CD4-positive, alpha-beta memory T cell (primary cell): ENCODE data around the gene USH1C. TPM values are rescaled to one million over a fixed set of nuclear protein-coding genes. Genes with fewer than 3 reads are reported as not detected.

ENCODE experiments used
- CTCF ChIA-PET: fragments of 350-600 bp; sonication (Branson Sonifier 250); formaldehyde crosslinking; loops from one replicate; lab custom pipeline; 2021; ENCODE audit warnings: inconsistent platforms; ENCODE audit not compliant: partially characterized antibody; lab: Charles Lee
- POLR2A ChIA-PET: fragments of 350-600 bp; sonication (Branson Sonifier 250); formaldehyde crosslinking; loops from one replicate; lab custom pipeline; 2021; ENCODE audit not compliant: partially characterized antibody; lab: Charles Lee
- DNase-seq, 5 donors: peaks; one replicate each; pipeline versions ENCODE4 v3.0.0 to v3.0.0-alpha.2; 2020 to 2022; ENCODE audit warnings: mixed read lengths in 1 of 5
- H3K27ac ChIP-seq: one replicate; pipeline ENCODE4 v1.7.0; 2013; ENCODE audit warnings: low read depth, low read length
- H3K27me3 ChIP-seq: 2 replicates; pipeline ENCODE4 v1.7.0; 2013; ENCODE audit warnings: mild to moderate bottlenecking, low read length, moderate library complexity; ENCODE audit not compliant: insufficient read depth
- H3K36me3 ChIP-seq: 2 replicates; pipeline ENCODE4 v1.7.0; 2013; ENCODE audit warnings: mild to moderate bottlenecking, low read length, moderate library complexity; ENCODE audit not compliant: insufficient read depth
- H3K4me1 ChIP-seq: 2 replicates; pipeline ENCODE4 v1.7.0; 2013; ENCODE audit warnings: mild to moderate bottlenecking, low read length, moderate library complexity; ENCODE audit not compliant: insufficient read depth
- H3K4me3 ChIP-seq, 2 donors: one replicate each; pipeline ENCODE4 v1.7.0; 2013; ENCODE audit warnings: low read length in 2 of 2, mild to moderate bottlenecking in 1 of 2
- H3K9me3 ChIP-seq, 2 donors: one replicate each; pipeline ENCODE4 v1.7.0; 2013; ENCODE audit warnings: low read length in 2 of 2, control low read depth in 1 of 2; ENCODE audit not compliant: control insufficient read depth in 1 of 2
- H3K27ac Mint-ChIP-seq, 7 donors: one replicate each; pipeline ENCODE4 v1.8.0; 2020 to 2021; ENCODE audit warnings: mixed read lengths in 7 of 7, mild to moderate bottlenecking in 6 of 7, inconsistent platforms in 3 of 7, moderate library complexity in 3 of 7
- H3K27me3 Mint-ChIP-seq, 2 donors: one replicate each; pipeline ENCODE4 v1.8.0; 2020 to 2021; ENCODE audit warnings: mixed read lengths in 2 of 2
- H3K36me3 Mint-ChIP-seq, 2 donors: one replicate each; pipeline ENCODE4 v1.8.0; 2020 to 2021; ENCODE audit warnings: mixed read lengths in 2 of 2, inconsistent platforms in 1 of 2, mild to moderate bottlenecking in 1 of 2
- H3K4me1 Mint-ChIP-seq, 4 donors: one replicate each; pipeline ENCODE4 v1.8.0; 2020 to 2021; ENCODE audit warnings: mixed read lengths in 4 of 4, mild to moderate bottlenecking in 1 of 4
- H3K4me3 Mint-ChIP-seq, 8 donors: one replicate each; pipeline ENCODE4 v1.8.0; 2020 to 2021; ENCODE audit warnings: mixed read lengths in 8 of 8, mild to moderate bottlenecking in 7 of 8, moderate library complexity in 6 of 8, inconsistent platforms in 3 of 8
- H3K9me3 Mint-ChIP-seq, 8 donors: one replicate each; pipeline ENCODE4 v1.8.0; 2020 to 2021; ENCODE audit warnings: mixed read lengths in 8 of 8, mild to moderate bottlenecking in 5 of 8, inconsistent platforms in 3 of 8, moderate library complexity in 1 of 8
- intact Hi-C: fragments of 100-400 bp; cut with micrococcal nuclease; formaldehyde crosslinking; loops from one replicate; pipeline ENCODE4 v1.15.1; 2023
- polyA plus RNA-seq, 2 donors: library from polyadenylated mRNA; unstranded; fragments of 300-500 nt; fragmentation: Illumina TruSeq; gene quantifications; one replicate each; pipeline ENCODE4 v1.2.3, GENCODE V29; 2021
- total RNA-seq, 2 experiments: library from RNA; stranded (reverse); gene quantifications; one replicate each; pipeline ENCODE4 v1.2.3, GENCODE V29; 2021

Gene USH1C
- total and polyA plus RNA-seq, 4 experiments from 2014 or later, result not detected

DNA sequence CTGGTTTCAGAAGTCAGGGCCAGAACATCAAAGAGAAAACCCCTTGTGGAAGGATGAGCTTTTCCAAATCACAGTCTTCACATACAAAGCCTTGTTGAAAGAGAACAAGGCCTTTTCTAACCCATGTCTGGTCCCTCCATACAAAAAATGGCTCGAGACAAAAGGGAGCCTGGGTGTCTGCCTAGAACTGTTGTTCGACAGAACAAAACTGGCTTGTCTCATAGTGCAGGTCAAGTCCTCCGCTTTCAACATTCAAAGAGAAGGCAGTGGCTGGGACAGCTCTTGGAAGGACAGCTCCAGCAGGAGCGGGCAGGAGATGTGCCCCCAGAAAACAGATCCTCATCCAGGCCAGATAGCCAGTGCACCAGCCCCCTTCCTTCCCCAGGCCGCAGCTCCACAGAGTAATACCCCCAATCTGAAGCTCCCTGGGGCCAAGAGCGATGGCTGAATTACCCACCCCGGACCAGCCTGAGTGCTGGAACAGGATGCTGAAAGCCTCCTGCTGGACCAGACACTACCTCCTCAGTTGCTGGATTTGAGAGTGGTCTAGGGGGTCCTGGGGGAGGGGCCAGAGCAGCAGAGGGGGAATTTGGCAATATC is 27.6 kb downstream of the USH1C start:
- H3K27me3 Mint-ChIP-seq, result peaks cover 3 to 5% of the 10 kb centered on the region in 2 donors
- Histone ChIP-seq H3K4me1 (no peaks in the 10 kb centered on the region), H3K27me3 (no peaks in the 10 kb centered on the region), H3K4me3 (no peak overlapping the region), H3K36me3 (no peaks in the 10 kb centered on the region), H3K27ac (no peak overlapping the region), H3K9me3 (no peaks in the 10 kb centered on the region)
- ChIA-PET CTCF (no interaction called here), POLR2A (no interaction called here)
- no peak overlapping the region for H3K4me3 Mint-ChIP-seq
- intact Hi-C loops, result no loop called here
- DNase-seq, result no peak
- H3K4me1 Mint-ChIP-seq, result no peaks in the 10 kb centered on the region
- H3K27ac Mint-ChIP-seq, result no peak overlapping the region
- no peaks in the 10 kb centered on the region for H3K9me3 Mint-ChIP-seq
- no peaks in the 10 kb centered on the region for H3K36me3 Mint-ChIP-seq

DNA sequence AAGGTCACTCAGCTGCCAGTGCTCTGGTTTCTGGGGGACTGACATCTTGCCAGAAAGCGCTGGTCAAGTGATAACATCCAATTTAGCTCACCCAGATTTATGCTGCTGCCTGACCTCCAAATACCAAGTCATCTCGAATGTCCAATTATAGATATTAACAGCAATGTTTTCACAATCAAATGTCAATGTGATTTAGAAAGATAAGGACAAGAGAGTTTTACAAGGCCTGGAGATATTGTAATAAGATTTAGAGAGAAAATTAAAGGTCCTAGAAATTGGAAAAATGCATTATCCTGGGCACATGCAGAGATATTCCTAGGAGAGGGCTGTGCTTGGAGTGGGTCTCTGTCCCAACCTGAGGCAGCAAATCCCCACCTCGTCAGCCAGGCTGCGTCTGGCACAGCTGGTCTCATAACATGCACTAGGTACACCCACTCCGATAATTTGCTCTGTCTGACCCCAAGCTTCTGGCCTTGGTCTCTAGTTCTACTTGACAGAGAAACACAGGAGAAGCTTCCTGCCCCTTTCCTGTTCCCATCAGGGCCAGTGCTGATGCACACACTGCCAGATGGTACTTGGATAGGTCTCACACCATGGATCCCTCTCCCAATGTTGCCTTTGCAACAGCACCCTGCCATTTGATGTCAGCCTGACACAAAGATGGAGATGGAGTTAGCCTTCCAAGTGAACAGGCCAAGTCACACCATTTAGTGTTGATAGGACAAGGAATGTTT is 28.6 kb downstream of the USH1C start:
- H3K4me1 ChIP-seq, result no peaks in the 10 kb centered on the region
- no peaks in the 10 kb centered on the region for H3K36me3 ChIP-seq
- H3K27ac ChIP-seq, result no peak overlapping the region
- H3K4me3 ChIP-seq, result no peak overlapping the region
- no peak for DNase-seq
- H3K4me1 Mint-ChIP-seq, result no peaks in the 10 kb centered on the region
- no peaks in the 10 kb centered on the region for H3K9me3 Mint-ChIP-seq
- POLR2A ChIA-PET, result no interaction called here
- intact Hi-C loops, result no loop called here
- H3K4me3 Mint-ChIP-seq, result no peak overlapping the region
- H3K27ac Mint-ChIP-seq, result no peak overlapping the region
- CTCF ChIA-PET, result interaction anchor here (1.3 kb wide), 1 partner anchor 12 kb away, joined by 4 read pairs; no protein-coding TSS in a partner anchor
- peaks cover 3 to 5% of the 10 kb centered on the region in 2 donors for H3K27me3 Mint-ChIP-seq
- H3K9me3 ChIP-seq, result no peaks in the 10 kb centered on the region
- H3K27me3 ChIP-seq, result no peaks in the 10 kb centered on the region
- no peaks in the 10 kb centered on the region for H3K36me3 Mint-ChIP-seq

DNA sequence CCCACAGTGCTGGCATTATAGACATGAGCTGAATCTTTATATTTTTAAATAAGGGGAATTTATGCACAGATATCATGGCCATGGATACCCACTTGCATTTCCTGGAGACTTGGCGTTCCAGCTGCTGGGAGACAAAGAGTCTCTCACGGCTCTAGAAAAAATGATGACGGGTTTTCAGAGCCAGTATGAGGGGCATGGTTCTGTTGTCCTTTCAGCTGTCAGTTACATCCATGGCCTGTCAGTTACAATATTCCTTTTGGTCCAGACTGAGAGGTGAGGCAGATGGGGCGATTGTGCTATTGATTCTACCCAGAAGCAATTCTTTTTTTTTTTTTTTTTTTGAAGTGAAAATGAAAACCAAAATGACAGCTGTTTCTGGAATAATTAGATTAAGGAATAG is 29.7 kb downstream of the USH1C start:
- DNase-seq, result no peak
- no peaks in the 10 kb centered on the region for H3K9me3 ChIP-seq
- no peaks in the 10 kb centered on the region for H3K4me1 Mint-ChIP-seq
- H3K36me3 Mint-ChIP-seq, result no peaks in the 10 kb centered on the region
- H3K27me3 ChIP-seq, result no peaks in the 10 kb centered on the region
- no peaks in the 10 kb centered on the region for H3K9me3 Mint-ChIP-seq
- no peak overlapping the region for H3K4me3 ChIP-seq
- ChIA-PET CTCF (interaction anchor here (1.3 to 1.4 kb wide), 2 partner anchors 9 to 13 kb away, joined by 3 to 4 read pairs; no protein-coding TSS in a partner anchor), POLR2A (no interaction called here)
- peaks cover 5 to 6% of the 10 kb centered on the region in 2 donors for H3K27me3 Mint-ChIP-seq
- no peak overlapping the region for H3K27ac Mint-ChIP-seq
- no peak overlapping the region for H3K27ac ChIP-seq
- H3K4me3 Mint-ChIP-seq, result no peak overlapping the region
- H3K36me3 ChIP-seq, result no peaks in the 10 kb centered on the region
- no peaks in the 10 kb centered on the region for H3K4me1 ChIP-seq
- intact Hi-C loops, result no loop called here

DNA sequence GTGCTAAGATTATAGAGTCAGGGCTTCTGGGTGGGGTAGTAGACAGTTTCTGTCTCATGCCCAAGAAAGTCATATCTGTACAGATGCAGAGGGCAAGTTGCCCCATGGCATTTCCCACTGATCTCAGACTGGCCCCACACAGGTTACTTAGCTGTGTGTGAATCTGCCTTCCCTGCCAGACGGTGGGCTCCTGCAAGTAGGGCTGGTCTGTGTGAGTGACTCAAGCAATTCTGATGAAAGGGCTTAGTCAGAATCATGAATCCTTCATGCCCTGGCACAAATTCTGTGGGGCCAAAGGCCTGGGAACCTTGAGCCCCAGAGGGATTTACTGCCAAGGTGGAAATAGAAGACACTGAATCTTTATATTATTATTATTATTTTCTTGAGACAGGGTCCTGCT is 30.4 kb downstream of the USH1C start:
- Histone ChIP-seq H3K36me3 (no peaks in the 10 kb centered on the region), H3K27me3 (no peaks in the 10 kb centered on the region), H3K4me1 (no peaks in the 10 kb centered on the region), H3K4me3 (no peak overlapping the region), H3K27ac (no peak overlapping the region), H3K9me3 (no peaks in the 10 kb centered on the region)
- Mint-ChIP-seq H3K4me1 (no peaks in the 10 kb centered on the region), H3K4me3 (no peak overlapping the region), H3K36me3 (no peaks in the 10 kb centered on the region), H3K27ac (no peak overlapping the region), H3K27me3 (peaks cover 5 to 10% of the 10 kb centered on the region in 2 donors), H3K9me3 (no peaks in the 10 kb centered on the region)
- DNase-seq, result no peak
- POLR2A ChIA-PET, result no interaction called here
- intact Hi-C loops, result no loop called here
- CTCF ChIA-PET, result interaction anchor here (1.4 to 1.5 kb wide), 3 partner anchors 9 to 10 kb away, joined by 3 to 7 read pairs (median 3); no protein-coding TSS in a partner anchor

DNA sequence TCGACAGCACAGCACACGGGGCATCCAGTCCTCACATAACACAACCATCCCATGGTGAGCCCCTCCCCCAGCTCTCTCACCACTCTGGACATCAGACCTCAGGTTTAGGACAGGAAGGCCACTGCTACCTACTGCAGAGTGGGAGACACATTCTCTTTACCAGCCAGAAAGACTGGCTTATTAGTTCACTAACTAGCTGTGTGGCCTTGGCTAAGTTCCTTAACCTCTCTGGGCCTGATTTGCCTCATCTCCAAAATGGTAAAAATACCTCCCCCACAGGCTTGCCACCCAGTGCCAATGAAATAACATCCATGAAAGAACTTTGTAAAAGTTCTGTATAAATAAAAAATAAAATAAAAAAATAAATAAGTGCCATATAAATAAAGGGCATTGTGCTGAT is 32.1 kb downstream of the USH1C start:
- ChIA-PET CTCF (interaction anchor here (1.5 kb wide), 1 partner anchor 128 kb away, joined by 4 read pairs; no protein-coding TSS in a partner anchor), POLR2A (no interaction called here)
- no peaks in the 10 kb centered on the region for H3K36me3 ChIP-seq
- no peak overlapping the region for H3K4me3 ChIP-seq
- Mint-ChIP-seq H3K4me1 (no peaks in the 10 kb centered on the region), H3K27me3 (peaks cover 3 to 11% of the 10 kb centered on the region in 2 donors), H3K27ac (no peak overlapping the region), H3K9me3 (no peaks in the 10 kb centered on the region), H3K36me3 (no peaks in the 10 kb centered on the region), H3K4me3 (no peak overlapping the region)
- no peaks in the 10 kb centered on the region for H3K4me1 ChIP-seq
- H3K27ac ChIP-seq, result no peak overlapping the region
- H3K9me3 ChIP-seq, result no peaks in the 10 kb centered on the region
- intact Hi-C loops, result no loop called here
- no peaks in the 10 kb centered on the region for H3K27me3 ChIP-seq
- DNase-seq, result no peak

DNA sequence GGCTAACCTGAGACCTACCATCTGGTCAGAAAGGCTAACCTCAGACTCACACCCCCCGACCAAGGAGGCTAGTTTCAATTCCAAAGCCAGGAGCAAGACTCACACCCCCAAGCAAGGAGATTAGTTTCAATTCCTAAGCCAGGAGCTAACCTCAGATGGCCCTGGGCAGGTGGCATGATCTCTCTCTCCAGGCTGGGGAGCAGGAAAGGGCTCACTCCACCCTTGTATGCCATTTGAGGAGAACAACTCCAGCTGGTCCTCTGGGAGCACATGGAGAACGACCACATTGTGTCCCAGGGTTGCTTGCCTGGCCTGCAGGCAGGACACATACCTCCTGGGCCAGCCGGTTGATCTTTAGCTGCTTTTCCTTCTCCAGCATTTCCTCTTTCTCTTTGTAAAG is 32.6 kb downstream of the USH1C start:
- DNase-seq, result no peak
- POLR2A ChIA-PET, result no interaction called here
- no peaks in the 10 kb centered on the region for H3K36me3 ChIP-seq
- intact Hi-C loops, result no loop called here
- Mint-ChIP-seq H3K27ac (no peak overlapping the region), H3K36me3 (no peaks in the 10 kb centered on the region), H3K4me1 (no peaks in the 10 kb centered on the region), H3K4me3 (no peak overlapping the region), H3K27me3 (peaks cover 3 to 11% of the 10 kb centered on the region in 2 donors), H3K9me3 (no peaks in the 10 kb centered on the region)
- no peaks in the 10 kb centered on the region for H3K27me3 ChIP-seq
- no peaks in the 10 kb centered on the region for H3K4me1 ChIP-seq
- CTCF ChIA-PET, result interaction anchor here (1.4 to 1.5 kb wide), 2 partner anchors 127 to 282 kb away, joined by 4 read pairs; no protein-coding TSS in a partner anchor
- no peak overlapping the region for H3K4me3 ChIP-seq
- H3K9me3 ChIP-seq, result no peaks in the 10 kb centered on the region
- H3K27ac ChIP-seq, result no peak overlapping the region

DNA sequence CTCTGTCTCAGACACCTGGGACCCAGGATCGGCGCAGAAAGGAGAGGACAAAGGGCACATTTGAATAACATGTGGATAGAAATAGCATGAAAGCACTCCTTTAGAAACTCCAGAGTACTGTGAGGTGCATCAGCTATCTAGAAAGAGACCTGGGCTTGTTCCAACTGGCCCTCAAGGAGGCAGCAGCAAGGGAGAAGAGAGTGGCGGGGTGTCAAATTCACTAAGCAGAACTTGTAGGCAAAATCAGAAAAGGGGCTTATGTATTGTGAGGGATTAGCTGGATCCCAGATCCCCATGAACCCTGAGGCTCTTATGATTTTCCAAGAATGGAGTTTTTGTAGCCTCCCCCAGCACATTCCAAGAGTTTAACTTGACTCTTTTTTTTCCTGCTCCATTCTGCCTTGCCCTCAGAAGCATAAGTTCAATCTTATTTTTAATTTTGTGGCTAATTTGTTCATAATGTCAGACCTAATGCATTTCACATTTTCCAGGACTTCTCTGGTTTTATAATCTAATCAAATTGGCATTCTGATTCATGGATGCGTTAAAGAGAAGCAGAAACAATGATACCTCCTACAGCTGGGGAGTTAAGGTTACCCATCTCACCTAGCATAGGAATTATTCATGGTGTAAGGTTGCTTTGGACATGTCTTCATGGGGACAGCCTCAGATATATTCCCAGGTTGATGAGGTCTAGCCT is 33.6 kb downstream of the USH1C start:
- Histone ChIP-seq H3K36me3 (no peaks in the 10 kb centered on the region), H3K9me3 (no peaks in the 10 kb centered on the region), H3K27me3 (no peaks in the 10 kb centered on the region), H3K27ac (no peak overlapping the region), H3K4me1 (no peaks in the 10 kb centered on the region), H3K4me3 (no peak overlapping the region)
- ChIA-PET CTCF (interaction anchor here (1.4 to 1.5 kb wide), 2 partner anchors 126 to 281 kb away, joined by 4 read pairs; no protein-coding TSS in a partner anchor), POLR2A (no interaction called here)
- Mint-ChIP-seq H3K27ac (peak overlapping the region in 1 of 7 donors; percentile 9), H3K4me1 (no peaks in the 10 kb centered on the region), H3K27me3 (peaks cover 3 to 11% of the 10 kb centered on the region in 2 donors), H3K9me3 (no peaks in the 10 kb centered on the region), H3K36me3 (no peaks in the 10 kb centered on the region), H3K4me3 (no peak overlapping the region)
- DNase-seq, result no peak
- intact Hi-C loops, result no loop called here
